ENCODE measurements around the gene DYNLL1.
A peak's percentile ranks its signal among the peaks of the same experiment; 100 is the strongest.

DYNLL1 gene

GRCh38 chr12:120470150-120470784 lies 25.6 kb upstream of the DYNLL1 start:
- peak overlapping the region; percentile 96 for H3K4me3 ChIP-seq
- peaks cover 27% of the 10 kb centered on the region for H3K36me3 ChIP-seq (ENCODE audit: insufficient read depth, low read length)
- no peak for DNase-seq (ENCODE audit: low read depth, low spot score)
- TF ChIP-seq EZH2 (IDR thresholded peaks at IDR 0.05): no peak
- TF ChIP-seq FOXP2 (optimal IDR thresholded peaks at IDR 0.05; ENCODE audit: control extremely low read depth, extremely low read length, insufficient read depth): no peak
- TF ChIP-seq POLR2AphosphoS5 (IDR thresholded peaks at IDR 0.05; ENCODE audit: borderline replicate concordance, low read depth, low read length): no peak
- peak overlapping the region; percentile 96 for H3K9ac ChIP-seq (ENCODE audit: insufficient read length)
- H3K9me3 ChIP-seq (ENCODE audit: low read depth, low read length): no peaks in the 10 kb centered on the region
- H3K27ac ChIP-seq: no peak overlapping the region

- H3K9me3 ChIP-seq (ENCODE audit: low read depth, low read length): no peaks in the 10 kb centered on the region
- peaks cover 4% of the 10 kb centered on the region; the same call in 1 of the 2 replicates for H3K36me3 ChIP-seq (ENCODE audit: insufficient read depth, low read length)
- peak overlapping the region; percentile 28 for H3K9ac ChIP-seq (ENCODE audit: insufficient read length)
- no peak for DNase-seq (ENCODE audit: low read depth, low spot score)
- no peak overlapping the region for H3K27ac ChIP-seq
- TF ChIP-seq EZH2 (IDR thresholded peaks at IDR 0.05) (no peak), FOXP2 (optimal IDR thresholded peaks at IDR 0.05; ENCODE audit: control extremely low read depth, extremely low read length, insufficient read depth) (no peak), POLR2AphosphoS5 (IDR thresholded peaks at IDR 0.05; ENCODE audit: borderline replicate concordance, low read depth, low read length) (no peak)
- no peak overlapping the region for H3K4me3 ChIP-seq
Measured at GRCh38 chr12:120472521-120472920, 23.4 kb upstream of the DYNLL1 start.

GRCh38 chr12:120473807-120474615 lies 21.9 kb upstream of the DYNLL1 start:
- H3K9ac ChIP-seq (ENCODE audit: insufficient read length): no peak overlapping the region
- TF ChIP-seq FOXP2 (optimal IDR thresholded peaks at IDR 0.05; ENCODE audit: control extremely low read depth, extremely low read length, insufficient read depth) (no peak), POLR2AphosphoS5 (IDR thresholded peaks at IDR 0.05; ENCODE audit: borderline replicate concordance, low read depth, low read length) (no peak), EZH2 (IDR thresholded peaks at IDR 0.05) (no peak)
- no peaks in the 10 kb centered on the region for H3K36me3 ChIP-seq (ENCODE audit: insufficient read depth, low read length)
- no peaks in the 10 kb centered on the region for H3K9me3 ChIP-seq (ENCODE audit: low read depth, low read length)
- H3K4me3 ChIP-seq: no peak overlapping the region
- H3K27ac ChIP-seq: no peak overlapping the region
- no peak for DNase-seq (ENCODE audit: low read depth, low spot score)

GRCh38 chr12:120474616-120474960 lies 21.3 kb upstream of the DYNLL1 start:
- DNase-seq (ENCODE audit: low read depth, low spot score): no peak
- no peak overlapping the region for H3K4me3 ChIP-seq
- TF ChIP-seq EZH2 (IDR thresholded peaks at IDR 0.05): no peak
- no peak for TF ChIP-seq POLR2AphosphoS5 (IDR thresholded peaks at IDR 0.05; ENCODE audit: borderline replicate concordance, low read depth, low read length)
- no peaks in the 10 kb centered on the region for H3K9me3 ChIP-seq (ENCODE audit: low read depth, low read length)
- H3K9ac ChIP-seq (ENCODE audit: insufficient read length): no peak overlapping the region
- H3K27ac ChIP-seq: no peak overlapping the region
- no peaks in the 10 kb centered on the region for H3K36me3 ChIP-seq (ENCODE audit: insufficient read depth, low read length)

GRCh38 chr12:120475643-120476042 lies 20.3 kb upstream of the DYNLL1 start:
- H3K36me3 ChIP-seq (ENCODE audit: insufficient read depth, low read length): no peaks in the 10 kb centered on the region
- no peak overlapping the region for H3K4me3 ChIP-seq
- no peaks in the 10 kb centered on the region for H3K9me3 ChIP-seq (ENCODE audit: low read depth, low read length)
- no peak overlapping the region for H3K9ac ChIP-seq (ENCODE audit: insufficient read length)
- TF ChIP-seq FOXP2 (optimal IDR thresholded peaks at IDR 0.05; ENCODE audit: control extremely low read depth, extremely low read length, insufficient read depth) (no peak), EZH2 (IDR thresholded peaks at IDR 0.05) (no peak), POLR2AphosphoS5 (IDR thresholded peaks at IDR 0.05; ENCODE audit: borderline replicate concordance, low read depth, low read length) (no peak)
- no peak for DNase-seq (ENCODE audit: low read depth, low spot score)
- 0 out of 2 replicates have a peak overlapping the region, but pooled peaks have one; percentile 45 for H3K27ac ChIP-seq

- no peak for TF ChIP-seq FOXP2 (optimal IDR thresholded peaks at IDR 0.05; ENCODE audit: control extremely low read depth, extremely low read length, insufficient read depth)
- TF ChIP-seq EZH2 (IDR thresholded peaks at IDR 0.05): no peak
- no peak for TF ChIP-seq POLR2AphosphoS5 (IDR thresholded peaks at IDR 0.05; ENCODE audit: borderline replicate concordance, low read depth, low read length)
- Histone ChIP-seq H3K9ac (ENCODE audit: insufficient read length) (no peak overlapping the region), H3K4me3 (no peak overlapping the region), H3K27ac (no peak overlapping the region), H3K36me3 (ENCODE audit: insufficient read depth, low read length) (no peaks in the 10 kb centered on the region), H3K9me3 (ENCODE audit: low read depth, low read length) (no peaks in the 10 kb centered on the region)
- no peak for DNase-seq (ENCODE audit: low read depth, low spot score)
Measured at GRCh38 chr12:120479458-120479857, 16.5 kb upstream of the DYNLL1 start.

- TF ChIP-seq POLR2AphosphoS5 (IDR thresholded peaks at IDR 0.05; ENCODE audit: borderline replicate concordance, low read depth, low read length) (no peak), FOXP2 (optimal IDR thresholded peaks at IDR 0.05; ENCODE audit: control extremely low read depth, extremely low read length, insufficient read depth) (no peak), EZH2 (IDR thresholded peaks at IDR 0.05) (no peak)
- H3K9me3 ChIP-seq (ENCODE audit: low read depth, low read length): no peaks in the 10 kb centered on the region
- DNase-seq (ENCODE audit: low read depth, low spot score): no peak
Measured at GRCh38 chr12:120480211-120480610, 15.7 kb upstream of the DYNLL1 start.

GRCh38 chr12:120481022-120481767 lies 14.7 kb upstream of the DYNLL1 start:
- Histone ChIP-seq H3K27ac (no peak overlapping the region), H3K9ac (ENCODE audit: insufficient read length) (no peak overlapping the region), H3K9me3 (ENCODE audit: low read depth, low read length) (no peaks in the 10 kb centered on the region), H3K36me3 (ENCODE audit: insufficient read depth, low read length) (no peaks in the 10 kb centered on the region), H3K4me3 (no peak overlapping the region)
- TF ChIP-seq EZH2 (IDR thresholded peaks at IDR 0.05): no peak
- no peak for TF ChIP-seq FOXP2 (optimal IDR thresholded peaks at IDR 0.05; ENCODE audit: control extremely low read depth, extremely low read length, insufficient read depth)
- TF ChIP-seq POLR2AphosphoS5 (IDR thresholded peaks at IDR 0.05; ENCODE audit: borderline replicate concordance, low read depth, low read length): no peak
- no peak for DNase-seq (ENCODE audit: low read depth, low spot score)

More at GRCh38 chr12:120480211-120480610, 15.7 kb upstream of the DYNLL1 start:
- no peak overlapping the region for H3K27ac ChIP-seq
- H3K4me3 ChIP-seq: no peak overlapping the region
- no peaks in the 10 kb centered on the region for H3K36me3 ChIP-seq (ENCODE audit: insufficient read depth, low read length)
- no peak overlapping the region for H3K9ac ChIP-seq (ENCODE audit: insufficient read length)

Data from SK-N-MC (cell line).